HG02678 (cell line): Measurements from ENCODE around the gene SHISAL1.

Experiments
- ATAC-seq: cut with Tn5 transposase; IDR thresholded peaks from one replicate; pipeline ENCODE4 v1.9.1; 2021; ENCODE audit warnings: mild to moderate bottlenecking, moderate library complexity; ENCODE audit not compliant: unreplicated experiment

SHISAL1 gene

GRCh38 chr22:44344407-44344806 lies 31.7 kb upstream of the SHISAL1 start:
- ATAC-seq: no peak

- ATAC-seq: no peak
Observed at GRCh38 chr22:44342347-44342956, 29.7 kb upstream of the SHISAL1 start.

- ATAC-seq: no peak
Observed at GRCh38 chr22:44341431-44342346, 28.9 kb upstream of the SHISAL1 start.

- ATAC-seq: no peak
Observed at GRCh38 chr22:44340271-44341239, 27.8 kb upstream of the SHISAL1 start.

- no peak for ATAC-seq
Observed at GRCh38 chr22:44338906-44339305, 26.2 kb upstream of the SHISAL1 start.

GRCh38 chr22:44338177-44338810 lies 25.5 kb upstream of the SHISAL1 start:
- no peak for ATAC-seq

- no peak for ATAC-seq
Observed at GRCh38 chr22:44337678-44338004, 24.9 kb upstream of the SHISAL1 start.

- no peak for ATAC-seq
Observed at GRCh38 chr22:44336962-44337677, 24.4 kb upstream of the SHISAL1 start.

- no peak for ATAC-seq
Observed at GRCh38 chr22:44335903-44336803, 23.4 kb upstream of the SHISAL1 start.

GRCh38 chr22:44335066-44335839 lies 22.5 kb upstream of the SHISAL1 start:
- no peak for ATAC-seq

GRCh38 chr22:44333847-44334635 lies 21.3 kb upstream of the SHISAL1 start:
- no peak for ATAC-seq

- ATAC-seq: no peak
Observed at GRCh38 chr22:44332946-44333345, 20.2 kb upstream of the SHISAL1 start.

- no peak for ATAC-seq
Observed at GRCh38 chr22:44331881-44332714, 19.3 kb upstream of the SHISAL1 start.

- no peak for ATAC-seq
Observed at GRCh38 chr22:44330744-44331660, 18.3 kb upstream of the SHISAL1 start.

GRCh38 chr22:44330188-44330743 lies 17.5 kb upstream of the SHISAL1 start:
- no peak for ATAC-seq
